ENCODE data around the gene MYLK.
A peak's percentile ranks its signal among the peaks of the same experiment; 100 is the strongest.
"Not testable (repeated sequence)": the region's sequence is repeated elsewhere in the genome, so short reads cannot be mapped to it uniquely, and the experiment has no call there.

The MYLK gene

GRCh38 chr3:123611674-123612073 lies 272.5 kb downstream of the MYLK start:
- not testable (repeated sequence) for DNase-seq

GRCh38 chr3:123611082-123611481 lies 273.1 kb downstream of the MYLK start:
- DNase-seq: no peak

GRCh38 chr3:123610331-123610730 lies 273.8 kb downstream of the MYLK start:
- peak; percentile 14 for DNase-seq

GRCh38 chr3:123609063-123609462 lies 275.1 kb downstream of the MYLK start:
- no peak for DNase-seq

GRCh38 chr3:123608263-123608937 lies 275.7 kb downstream of the MYLK start:
- DNase-seq: no peak

GRCh38 chr3:123606527-123606926 lies 277.6 kb downstream of the MYLK start:
- DNase-seq: no peak

- no peak for DNase-seq
These were observed 278.3 kb downstream of the MYLK start for GRCh38 chr3:123605789-123606234.

GRCh38 chr3:123603153-123603552 lies 281.0 kb downstream of the MYLK start:
- DNase-seq: not testable (repeated sequence)

- DNase-seq: no peak
These were observed 281.8 kb downstream of the MYLK start for GRCh38 chr3:123602325-123602724.

GRCh38 chr3:123600863-123601262 lies 283.3 kb downstream of the MYLK start:
- DNase-seq: not testable (repeated sequence)

GRCh38 chr3:123597561-123597960 lies 286.6 kb downstream of the MYLK start:
- DNase-seq: no peak

GRCh38 chr3:123595396-123596180 lies 288.5 kb downstream of the MYLK start:
- no peak for DNase-seq

GRCh38 chr3:123593381-123593780 lies 290.8 kb downstream of the MYLK start:
- DNase-seq: no peak

GRCh38 chr3:123590685-123591450 lies 293.3 kb downstream of the MYLK start:
- DNase-seq: no peak

- no peak for DNase-seq
These were observed 296.7 kb downstream of the MYLK start for GRCh38 chr3:123587401-123587800.

GRCh38 chr3:123586968-123587367 lies 297.2 kb downstream of the MYLK start:
- no peak for DNase-seq

- no peak for DNase-seq
These were observed 298.0 kb downstream of the MYLK start for GRCh38 chr3:123586131-123586530.

GRCh38 chr3:123584988-123585937 lies 298.9 kb downstream of the MYLK start, which contains the start of gene HACD2:
Gene HACD2, minus strand, starts transcription at chr3:123585053. Its CDS starts 26 bp downstream, at chr3:123585027.
- peak; percentile 94 for DNase-seq

- no peak for DNase-seq
These were observed 299.7 kb downstream of the MYLK start for GRCh38 chr3:123584284-123584987.

- no peak for DNase-seq
These were observed 300.6 kb downstream of the MYLK start for GRCh38 chr3:123583561-123583960.

- DNase-seq: no peak
These were observed 301.8 kb downstream of the MYLK start for GRCh38 chr3:123582315-123582714.

- DNase-seq: no peak
These were observed 308.0 kb downstream of the MYLK start for GRCh38 chr3:123576122-123576521.

Measured in CD4-positive, alpha-beta T cell treated with Interferon gamma for 1 hour (primary cell).